Fibroblast of lung (primary cell): ENCODE results near the gene KRTAP5-6. TPM values are rescaled to one million over a fixed set of nuclear protein-coding genes. Genes with fewer than 3 reads are reported as not detected.

Source experiments
- DNase-seq, 2 donors: peaks; one replicate each; pipeline versions ENCODE4 v3.0.0 to v3.0.0-alpha.2; 2010; ENCODE audit warnings: low read depth in 2 of 2
- H2AFZ ChIP-seq: 2 replicates; pipeline ENCODE4 v1.5.1; 2012; ENCODE audit warnings: low read length, control low read depth, inconsistent platforms
- H3K27ac ChIP-seq: 2 replicates; pipeline ENCODE4 v1.5.1; 2011; ENCODE audit warnings: low read length, control low read depth; ENCODE audit not compliant: insufficient read depth
- H3K27me3 ChIP-seq: 2 replicates; pipeline ENCODE4 v1.5.1; 2011; ENCODE audit warnings: mild to moderate bottlenecking, low read length; ENCODE audit not compliant: control insufficient read depth, insufficient read depth
- H3K36me3 ChIP-seq: 2 replicates; pipeline ENCODE4 v1.5.1; 2011; ENCODE audit warnings: low read length; ENCODE audit not compliant: control insufficient read depth, insufficient read depth
- H3K4me1 ChIP-seq: 2 replicates; pipeline ENCODE4 v1.5.1; 2011; ENCODE audit warnings: low read length; ENCODE audit not compliant: control insufficient read depth, insufficient read depth; ENCODE audit errors: extremely low read depth
- H3K4me2 ChIP-seq: 2 replicates; pipeline ENCODE4 v1.5.1; 2011; ENCODE audit warnings: low read length, control low read depth; ENCODE audit not compliant: insufficient read depth; ENCODE audit errors: extremely low read depth
- H3K4me3 ChIP-seq, 4 experiments: fragments of 200-600 bp in 1 of 4; sonication (generic) in 1 of 4; replicated peaks in 1 of 4; 2 replicates each; pipeline ENCODE4 v1.5.1; 2011 to 2016; ENCODE audit warnings: low read length in 4 of 4, low read depth in 3 of 4, mild to moderate bottlenecking in 3 of 4, control low read depth in 2 of 4, inconsistent platforms in 1 of 4, mixed read lengths in 1 of 4; ENCODE audit not compliant: insufficient read depth in 1 of 4; ENCODE audit errors: control extremely low read depth in 1 of 4
- H3K79me2 ChIP-seq: 2 replicates; pipeline ENCODE4 v1.5.1; 2012; ENCODE audit warnings: mild to moderate bottlenecking, low read length, inconsistent platforms; ENCODE audit not compliant: control insufficient read depth, insufficient read depth
- H3K9ac ChIP-seq: 2 replicates; pipeline ENCODE4 v1.5.1; 2011; ENCODE audit warnings: mild to moderate bottlenecking, low read length, control low read depth; ENCODE audit not compliant: insufficient read depth
- H3K9me3 ChIP-seq: 2 replicates; pipeline ENCODE4 v1.5.1; 2012; ENCODE audit warnings: low read depth, low read length; ENCODE audit not compliant: control insufficient read depth, insufficient read depth
- H4K20me1 ChIP-seq: 2 replicates; pipeline ENCODE4 v1.5.1; 2011; ENCODE audit warnings: low read length; ENCODE audit not compliant: control insufficient read depth, insufficient read depth; ENCODE audit errors: extremely low read depth
- CTCF ChIP-seq, 2 donors: IDR thresholded peaks in 1 of 2; conservative IDR thresholded peaks in 1 of 2; 1 replicate in 1 of 2; 2 replicates in 1 of 2; pipeline ENCODE4 v1.5.1; 2011 to 2012; ENCODE audit warnings: low read length in 2 of 2, control low read depth in 1 of 2, inconsistent platforms in 1 of 2, low read depth in 1 of 2, mild to moderate bottlenecking in 1 of 2
- EZH2 ChIP-seq: IDR thresholded peaks from 2 replicates; pipeline ENCODE4 v1.5.1; 2012; ENCODE audit warnings: low read length, control low read depth, mild to moderate bottlenecking; ENCODE audit errors: missing control alignments
- polyA plus RNA-seq, 2 donors: library from polyadenylated mRNA; depleted of rRNA in 1 of 2; stranded (reverse) in 1 of 2; unstranded in 1 of 2; fragments of >200 nt; gene quantifications; 2 replicates each; pipeline ENCODE4 v1.2.1, GENCODE V29; 2011 to 2012; ENCODE audit warnings: missing spikeins in 1 of 2
- total RNA-seq: library from RNA; depleted of rRNA; stranded (reverse); fragments of >200 nt; gene quantifications from 2 replicates; pipeline ENCODE4 v1.2.1, GENCODE V29; 2014

KRTAP5-6 gene
- total and polyA plus RNA-seq, 2 donors (not counting 1 experiment from before 2014, with no cell fraction given), result not detected

DNA sequence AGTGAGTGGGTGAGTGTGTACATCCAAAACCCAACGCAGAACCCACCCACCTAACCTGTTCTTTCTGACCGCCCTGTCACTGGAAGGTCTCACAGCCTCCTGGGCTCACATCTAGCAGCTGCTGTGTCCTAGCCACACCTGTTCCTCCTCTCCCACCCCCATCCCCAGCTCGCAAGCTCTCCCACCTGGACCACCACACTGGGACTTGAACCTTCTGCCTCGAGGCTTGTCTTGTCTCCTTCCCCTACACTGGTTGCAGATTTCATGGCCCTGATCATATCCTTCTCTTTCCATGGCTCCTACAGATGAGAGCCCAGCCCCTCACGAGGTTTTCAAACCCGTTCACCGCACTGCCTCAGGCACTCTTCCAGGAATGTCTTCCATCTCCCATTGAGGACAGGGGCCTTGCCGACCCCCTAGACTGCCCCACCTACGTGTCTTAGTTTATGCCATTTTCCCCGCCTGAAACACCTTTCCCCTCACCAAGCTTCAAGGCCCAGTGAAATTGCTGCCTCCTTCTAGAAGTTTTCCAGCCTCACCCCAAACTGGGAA lies 46.7 kb downstream of the KRTAP5-6 start:
- no peak overlapping the region for H3K4me3 ChIP-seq
- no peaks in the 10 kb centered on the region for H3K79me2 ChIP-seq
- TF ChIP-seq CTCF (conservative IDR thresholded peaks at IDR 0.05 in 1 of 2, IDR thresholded peaks at IDR 0.05 in 1 of 2; ENCODE audit: low read depth in 1 of 2, low read length in 2 of 2) (no peak), EZH2 (no peak)
- peaks cover 2% of the 10 kb centered on the region for H3K4me1 ChIP-seq
- no peak overlapping the region for H2AFZ ChIP-seq
- H3K36me3 ChIP-seq, result no peaks in the 10 kb centered on the region
- no peak overlapping the region for H3K4me2 ChIP-seq
- peaks cover 6% of the 10 kb centered on the region for H3K27me3 ChIP-seq
- no peak overlapping the region for H3K27ac ChIP-seq
- no peaks in the 10 kb centered on the region for H4K20me1 ChIP-seq
- DNase-seq, result no peak
- no peak overlapping the region for H3K9ac ChIP-seq
- H3K9me3 ChIP-seq, result no peaks in the 10 kb centered on the region

GRCh38 chr11:1744137-1744886 lies 47.3 kb downstream of the KRTAP5-6 start:
- TF ChIP-seq CTCF (conservative IDR thresholded peaks at IDR 0.05 in 1 of 2, IDR thresholded peaks at IDR 0.05 in 1 of 2; ENCODE audit: low read depth in 1 of 2, low read length in 2 of 2), result no peak
- no peak for TF ChIP-seq EZH2
- Histone ChIP-seq H3K9ac (no peak overlapping the region), H4K20me1 (no peaks in the 10 kb centered on the region), H3K9me3 (no peaks in the 10 kb centered on the region), H3K27me3 (peaks cover 7% of the 10 kb centered on the region), H2AFZ (no peak overlapping the region), H3K79me2 (no peaks in the 10 kb centered on the region), H3K27ac (no peak overlapping the region), H3K4me1 (peaks cover 2% of the 10 kb centered on the region), H3K4me2 (no peak overlapping the region), H3K36me3 (no peaks in the 10 kb centered on the region), H3K4me3 (no peak overlapping the region)
- no peak for DNase-seq

DNA sequence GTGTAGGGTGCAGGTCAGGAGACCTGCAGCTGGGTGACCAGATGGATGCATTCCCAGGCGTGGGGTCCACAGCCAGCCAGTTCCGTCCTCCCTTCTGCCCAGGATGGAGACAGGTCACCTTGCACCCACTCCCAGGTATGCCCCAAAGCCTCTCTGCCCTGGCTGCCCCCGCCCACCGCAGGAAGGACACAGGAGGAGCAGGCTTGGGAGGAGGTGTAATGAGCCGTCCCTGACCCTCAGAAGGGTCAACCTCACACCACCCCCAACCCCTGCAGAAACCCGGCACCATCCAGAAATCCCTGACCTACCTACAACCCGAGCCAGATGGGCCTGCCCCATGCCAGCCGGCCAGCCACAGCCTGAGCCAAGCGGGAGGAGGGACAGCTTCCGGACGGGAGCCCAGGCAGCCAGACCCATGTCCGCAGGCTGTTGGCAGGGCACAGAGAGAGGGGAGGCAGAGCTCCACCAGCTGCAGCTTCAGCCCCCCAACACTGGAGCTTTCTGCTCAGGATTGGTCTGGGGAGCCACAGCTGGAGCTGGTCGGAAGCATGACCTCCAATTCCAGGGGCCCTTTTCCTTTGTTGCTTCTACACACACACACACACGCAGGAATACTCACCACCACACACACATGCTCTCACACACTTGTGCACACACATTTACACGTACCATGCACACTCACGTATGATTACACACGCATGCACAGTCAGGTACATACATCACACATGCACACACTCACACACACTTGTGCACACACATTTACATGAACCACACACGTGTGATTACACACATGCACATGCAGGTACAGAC lies 48.1 kb downstream of the KRTAP5-6 start:
- no peaks in the 10 kb centered on the region for H3K36me3 ChIP-seq
- peaks cover 7% of the 10 kb centered on the region for H3K27me3 ChIP-seq
- peaks cover 9% of the 10 kb centered on the region for H3K4me1 ChIP-seq
- no peak overlapping the region for H3K4me3 ChIP-seq
- no peaks in the 10 kb centered on the region for H3K79me2 ChIP-seq
- no peaks in the 10 kb centered on the region for H4K20me1 ChIP-seq
- TF ChIP-seq EZH2, result no peak
- no peak for TF ChIP-seq CTCF (conservative IDR thresholded peaks at IDR 0.05 in 1 of 2, IDR thresholded peaks at IDR 0.05 in 1 of 2; ENCODE audit: low read depth in 1 of 2, low read length in 2 of 2)
- no peak overlapping the region for H3K9ac ChIP-seq
- H3K4me2 ChIP-seq, result no peak overlapping the region
- no peak overlapping the region for H3K27ac ChIP-seq
- no peak overlapping the region for H2AFZ ChIP-seq
- H3K9me3 ChIP-seq, result no peaks in the 10 kb centered on the region
- DNase-seq, result no peak
